H9 (cell line): ENCODE data around the gene FBN2. TPM values are rescaled to one million over a fixed set of nuclear protein-coding genes. Genes with fewer than 3 reads are reported as not detected.
"Not testable (repeated sequence)": the region's sequence is repeated elsewhere in the genome, so short reads cannot be mapped to it uniquely, and the experiment has no call there.

Experiments used
- DNase-seq: peaks from one replicate; pipeline ENCODE4 v3.0.0-alpha.2; 2017
- H2AFZ ChIP-seq: one replicate; pipeline ENCODE4 v1.6.1; 2013; ENCODE audit warnings: mild to moderate bottlenecking, low read length, control low read depth, moderate library complexity
- H2AK5ac ChIP-seq: 2 replicates; pipeline ENCODE4 v1.6.1; 2013; ENCODE audit warnings: low read length, control low read depth, mixed read lengths; ENCODE audit not compliant: insufficient read length
- H2BK120ac ChIP-seq: one replicate; pipeline ENCODE4 v1.6.1; 2013; ENCODE audit warnings: low read depth, mild to moderate bottlenecking, low read length, control low read depth, inconsistent platforms; ENCODE audit not compliant: poor library complexity, severe bottlenecking
- H2BK12ac ChIP-seq: 2 replicates; pipeline ENCODE4 v1.6.1; 2013; ENCODE audit warnings: low read length, control low read depth, mixed read lengths, low read depth; ENCODE audit not compliant: insufficient read length
- H2BK15ac ChIP-seq: 2 replicates; pipeline ENCODE4 v1.6.1; 2013; ENCODE audit warnings: low read depth, low read length, control low read depth
- H2BK20ac ChIP-seq: one replicate; pipeline ENCODE4 v1.6.1; 2013; ENCODE audit warnings: low read depth, mild to moderate bottlenecking, low read length, control low read depth, inconsistent platforms; ENCODE audit not compliant: poor library complexity, severe bottlenecking
- H2BK5ac ChIP-seq: 2 replicates; pipeline ENCODE4 v1.6.1; 2013; ENCODE audit warnings: low read length, control low read depth, mixed read lengths; ENCODE audit not compliant: insufficient read length
- H3K14ac ChIP-seq: 2 replicates; pipeline ENCODE4 v1.6.1; 2013; ENCODE audit warnings: low read length, control low read depth; ENCODE audit not compliant: insufficient read depth
- H3K18ac ChIP-seq: 2 replicates; pipeline ENCODE4 v1.6.1; 2013; ENCODE audit warnings: low read depth, mild to moderate bottlenecking, mixed read lengths, low read length, control low read depth; ENCODE audit not compliant: insufficient read length
- H3K23ac ChIP-seq: 2 replicates; pipeline ENCODE4 v1.6.1; 2013; ENCODE audit warnings: low read length, control low read depth, mixed read lengths, low read depth; ENCODE audit not compliant: insufficient read length
- H3K23me2 ChIP-seq: 2 replicates; pipeline ENCODE4 v1.6.1; 2013; ENCODE audit warnings: low read depth, mild to moderate bottlenecking, mixed read lengths, low read length, control low read depth; ENCODE audit not compliant: insufficient read length, poor library complexity, severe bottlenecking
- H3K27ac ChIP-seq: 2 replicates; pipeline ENCODE4 v1.5.1; 2013; ENCODE audit warnings: low read length, control low read depth, mixed read lengths, low read depth; ENCODE audit not compliant: insufficient read length
- H3K27me3 ChIP-seq: 2 replicates; pipeline ENCODE4 v1.6.1; 2013; ENCODE audit warnings: low read length, control low read depth, inconsistent platforms; ENCODE audit not compliant: insufficient read depth
- H3K4ac ChIP-seq: 2 replicates; pipeline ENCODE4 v1.6.1; 2013; ENCODE audit warnings: low read depth, mild to moderate bottlenecking, control low read depth, inconsistent platforms, low read length, moderate library complexity
- H3K4me1 ChIP-seq: 2 replicates; pipeline ENCODE4 v1.6.1; 2013; ENCODE audit warnings: low read length, control low read depth, inconsistent platforms; ENCODE audit not compliant: insufficient read depth
- H3K4me2 ChIP-seq: 2 replicates; pipeline ENCODE4 v1.6.1; 2013; ENCODE audit warnings: low read length, control low read depth, mixed read lengths; ENCODE audit not compliant: insufficient read length, insufficient read depth
- H3K56ac ChIP-seq: 2 replicates; pipeline ENCODE4 v1.6.1; 2013; ENCODE audit warnings: low read depth, mild to moderate bottlenecking, mixed read lengths, low read length, control low read depth; ENCODE audit not compliant: insufficient read length
- H3K79me1 ChIP-seq: 2 replicates; pipeline ENCODE4 v1.6.1; 2013; ENCODE audit warnings: low read depth, mild to moderate bottlenecking, moderate library complexity, low read length, control low read depth, inconsistent platforms; ENCODE audit not compliant: insufficient read depth, poor library complexity, severe bottlenecking
- H3K79me2 ChIP-seq: 2 replicates; pipeline ENCODE4 v1.6.1; 2013; ENCODE audit warnings: low read length, control low read depth, inconsistent platforms; ENCODE audit not compliant: insufficient read depth
- H3K9ac ChIP-seq: 2 replicates; pipeline ENCODE4 v1.6.1; 2013; ENCODE audit warnings: low read length, control low read depth, mixed read lengths; ENCODE audit not compliant: insufficient read length; ENCODE audit errors: extremely low read depth
- H3K9me3 ChIP-seq: one replicate; pipeline ENCODE4 v1.6.1; 2013; ENCODE audit warnings: low read depth, low read length, inconsistent platforms; ENCODE audit not compliant: control insufficient read depth
- H3T11ph ChIP-seq: one replicate; pipeline ENCODE4 v1.6.1; 2013; ENCODE audit warnings: mild to moderate bottlenecking, low read length, control low read depth, inconsistent platforms
- H4K20me1 ChIP-seq: one replicate; pipeline ENCODE4 v1.6.1; 2013; ENCODE audit not compliant: control insufficient read depth, insufficient read length, insufficient read depth
- H4K5ac ChIP-seq: 2 replicates; pipeline ENCODE4 v1.6.1; 2013; ENCODE audit warnings: low read depth, mild to moderate bottlenecking, mixed read lengths, low read length, control low read depth; ENCODE audit not compliant: insufficient read length
- H4K8ac ChIP-seq: replicated peaks from 2 replicates; pipeline ENCODE4 v1.6.1; 2013; ENCODE audit warnings: low read length, control low read depth, mixed read lengths, low read depth; ENCODE audit not compliant: insufficient read length
- H4K91ac ChIP-seq: 2 replicates; pipeline ENCODE4 v1.6.1; 2013; ENCODE audit warnings: low read depth, mild to moderate bottlenecking, moderate library complexity, mixed read lengths, low read length, control low read depth; ENCODE audit not compliant: insufficient read length
- H3K27ac Mint-ChIP-seq, 3 experiments: 2 replicates in 2 of 3; 3 replicates in 1 of 3; pipeline ENCODE4 v1.8.0; 2020 to 2021; ENCODE audit warnings: mixed read lengths in 3 of 3, mild to moderate bottlenecking in 1 of 3, moderate library complexity in 1 of 3
- H3K27me3 Mint-ChIP-seq: 2 replicates; pipeline ENCODE4 v1.8.0; 2021; ENCODE audit warnings: low read depth, mild to moderate bottlenecking, moderate library complexity, mixed read lengths
- H3K36me3 Mint-ChIP-seq, 3 experiments: 2 replicates in 2 of 3; 3 replicates in 1 of 3; pipeline ENCODE4 v1.8.0; 2020 to 2021; ENCODE audit warnings: low read depth in 3 of 3, mixed read lengths in 3 of 3; ENCODE audit not compliant: insufficient read depth in 1 of 3
- H3K4me1 Mint-ChIP-seq, 2 experiments: 2 replicates each; pipeline ENCODE4 v1.8.0; 2020; ENCODE audit warnings: mixed read lengths in 2 of 2
- H3K4me3 Mint-ChIP-seq, 2 experiments: 2 replicates in 1 of 2; 3 replicates in 1 of 2; pipeline ENCODE4 v1.8.0; 2020 to 2021; ENCODE audit warnings: mild to moderate bottlenecking in 2 of 2, mixed read lengths in 2 of 2, moderate library complexity in 1 of 2
- H3K9me3 Mint-ChIP-seq, 2 experiments: 2 replicates in 1 of 2; 3 replicates in 1 of 2; pipeline ENCODE4 v1.8.0; 2020; ENCODE audit warnings: mild to moderate bottlenecking in 2 of 2, mixed read lengths in 2 of 2, moderate library complexity in 1 of 2
- CTCF ChIP-seq: fragments of 200-600 bp; sonication (generic); conservative IDR thresholded peaks from 3 replicates; pipeline ENCODE4 v1.8.0; 2021; ENCODE audit warnings: antibody characterized with exemption, mild to moderate bottlenecking
- WGBS: extraction: QIAGEN DNeasy Blood & Tissue Kit; methylation state at CpG from one replicate; pipeline ENCODE4 v1.1.7; 2013; ENCODE audit warnings: missing lambda C conversion rate, low lambda C conversion rate, mixed read lengths; ENCODE audit not compliant: insufficient read length; ENCODE audit errors: extremely low coverage; 5-methylcytosine and 5-hydroxymethylcytosine counted together
- total RNA-seq: library from RNA; stranded (reverse); gene quantifications from 2 replicates; pipeline ENCODE4 v1.2.1, GENCODE V29; 2021

The FBN2 gene
- total RNA-seq, 1 experiment from 2014 or later: 8.3 TPM

GRCh38 chr5:128453121-128453520, 84.9 kb downstream of the FBN2 start:
- no peak overlapping the region for H3K27ac Mint-ChIP-seq

GRCh38 chr5:128447224-128447623, 90.8 kb downstream of the FBN2 start:
- H3T11ph ChIP-seq, H3K79me1 ChIP-seq, H3K23ac ChIP-seq, H4K20me1 ChIP-seq, H4K5ac ChIP-seq, H4K8ac ChIP-seq, DNase-seq, H3K4me2 ChIP-seq, H3K9ac ChIP-seq, H3K4me1 Mint-ChIP-seq, H2BK120ac ChIP-seq, H2BK15ac ChIP-seq, H3K79me2 ChIP-seq, H3K27me3 ChIP-seq, H3K18ac ChIP-seq, H3K4me1 ChIP-seq, H2BK12ac ChIP-seq, H3K23me2 ChIP-seq, H2AK5ac ChIP-seq, H3K14ac ChIP-seq, H2AFZ ChIP-seq, H4K91ac ChIP-seq, H3K4me3 Mint-ChIP-seq, H2BK5ac ChIP-seq, H3K27ac ChIP-seq, H3K9me3 ChIP-seq, H3K4ac ChIP-seq, H3K27me3 Mint-ChIP-seq, H3K56ac ChIP-seq, H2BK20ac ChIP-seq: not testable (repeated sequence)
- Mint-ChIP-seq H3K27ac (peak overlapping the region in 1 of 3 experiments; percentile 48; a peak in 1 of 7 replicates), H3K9me3 (peaks cover 18 to 29% of the 10 kb centered on the region in 2 experiments), H3K36me3 (peaks cover 16 to 36% (median 33%) of the 10 kb centered on the region in 3 experiments)
- WGBS: no CpG with 5 or more reads among the region's 10 CpGs

More at GRCh38 chr5:128453121-128453520, 84.9 kb downstream of the FBN2 start:
- Mint-ChIP-seq H3K27me3 (no peaks in the 10 kb centered on the region), H3K36me3 (peaks cover 1 to 12% (median 12%) of the 10 kb centered on the region in 3 experiments; a peak in 6 of 7 replicates), H3K9me3 (peaks cover 6 to 15% of the 10 kb centered on the region in 2 experiments; a peak in 4 of 5 replicates), H3K4me1 (peaks cover 17 to 28% of the 10 kb centered on the region in 2 experiments), H3K4me3 (no peak overlapping the region)
- no peak overlapping the region for H3K9ac ChIP-seq
- H4K8ac ChIP-seq: no peak overlapping the region
- no peaks in the 10 kb centered on the region for H3K27me3 ChIP-seq
- no peak overlapping the region for H3K27ac ChIP-seq
- no peak for DNase-seq
- H3K18ac ChIP-seq: no peak overlapping the region
- no peak overlapping the region for H3K56ac ChIP-seq
- no peak overlapping the region for H2BK5ac ChIP-seq
- peaks cover under 1% of the 10 kb centered on the region for H3K9me3 ChIP-seq
- no peak for TF ChIP-seq CTCF
- no peak overlapping the region for H3K14ac ChIP-seq
- no peak overlapping the region for H2AFZ ChIP-seq
- H4K91ac ChIP-seq: no peak overlapping the region
- H4K20me1 ChIP-seq: no peaks in the 10 kb centered on the region
- H3K23me2 ChIP-seq: no peaks in the 10 kb centered on the region
- H2BK120ac ChIP-seq: no peak overlapping the region
- H4K5ac ChIP-seq: no peak overlapping the region
- H3K4ac ChIP-seq: no peak overlapping the region
- WGBS: no CpG with 5 or more reads among the region's 3 CpGs
- no peaks in the 10 kb centered on the region for H3K79me2 ChIP-seq
- no peak overlapping the region for H2BK15ac ChIP-seq
- H3K23ac ChIP-seq: no peak overlapping the region
- no peak overlapping the region for H3T11ph ChIP-seq
- no peak overlapping the region for H2BK12ac ChIP-seq
- H3K79me1 ChIP-seq: no peaks in the 10 kb centered on the region
- H2BK20ac ChIP-seq: no peak overlapping the region
- no peak overlapping the region for H3K4me2 ChIP-seq
- H3K4me1 ChIP-seq: no peaks in the 10 kb centered on the region; the same call in 1 of the 2 replicates
- no peak overlapping the region for H2AK5ac ChIP-seq
